MCF 10A (cell line): ENCODE results near the gene CD84. TPM values are rescaled to one million over a fixed set of nuclear protein-coding genes. Genes with fewer than 3 reads are reported as not detected.
"Not testable (repeated sequence)": the region's sequence is repeated elsewhere in the genome, so short reads cannot be mapped to it uniquely, and the experiment has no call there.

Experiments used
- BruUV-seq: library from RNA; stranded (reverse); fragments of 400-500 nt; replicated peaks from 2 replicates; lab custom pipeline; 2021; lab: Mats Ljungman, UMichigan
- CTCF ChIA-PET: fragments of 300-600 bp; sonication (Branson Sonifier 250); formaldehyde crosslinking; extraction: SDS; loops from one replicate; lab custom pipeline; 2021; ENCODE audit warnings: antibody characterized with exemption, inconsistent platforms; lab: Yijun Ruan, JAX
- POLR2A ChIA-PET: fragments of 300-600, 350-650 bp; sonication (Branson Sonifier 250); formaldehyde crosslinking; extraction: SDS; loops from one replicate; lab custom pipeline; 2020; ENCODE audit warnings: antibody characterized with exemption, inconsistent platforms; lab: Yijun Ruan, JAX
- DNase-seq: peaks from one replicate; pipeline ENCODE4 v3.0.0-alpha.2; 2018; ENCODE audit not compliant: unreplicated experiment
- H3K27ac Mint-ChIP-seq: one replicate; pipeline ENCODE4 v1.8.0; 2022; ENCODE audit warnings: mild to moderate bottlenecking, low read depth, mixed read lengths; ENCODE audit not compliant: unreplicated experiment
- H3K27me3 Mint-ChIP-seq: one replicate; pipeline ENCODE4 v1.8.0; 2022; ENCODE audit warnings: mixed read lengths; ENCODE audit not compliant: insufficient read depth, unreplicated experiment
- H3K36me3 Mint-ChIP-seq: one replicate; pipeline ENCODE4 v1.8.0; 2022; ENCODE audit warnings: mild to moderate bottlenecking, moderate library complexity, mixed read lengths; ENCODE audit not compliant: insufficient read depth, unreplicated experiment
- H3K4me1 Mint-ChIP-seq: one replicate; pipeline ENCODE4 v1.8.0; 2022; ENCODE audit warnings: mixed read lengths; ENCODE audit not compliant: insufficient read depth, unreplicated experiment
- H3K4me3 Mint-ChIP-seq: one replicate; pipeline ENCODE4 v1.8.0; 2022; ENCODE audit warnings: mild to moderate bottlenecking, moderate library complexity, mixed read lengths; ENCODE audit not compliant: unreplicated experiment
- H3K9me3 Mint-ChIP-seq: one replicate; pipeline ENCODE4 v1.8.0; 2022; ENCODE audit warnings: mixed read lengths; ENCODE audit not compliant: unreplicated experiment
- intact Hi-C: fragments of 100-400 bp; cut with micrococcal nuclease; formaldehyde crosslinking; loops from 2 replicates; pipeline ENCODE4 v1.14.1; 2022
- total RNA-seq: library from RNA; stranded (reverse); gene quantifications from 2 replicates; pipeline ENCODE4 v1.2.3, GENCODE V29; 2022
- TF ChIP-seq, protein P1 (sequence below): fragments of 200-600 bp; IDR thresholded peaks from one replicate; pipeline ENCODE4 v1.8.0; 2022; ENCODE audit warnings: antibody characterized with exemption, mild to moderate bottlenecking; ENCODE audit not compliant: unreplicated experiment

Gene CD84
- total RNA-seq, 1 experiment from 2014 or later = not detected

DNA sequence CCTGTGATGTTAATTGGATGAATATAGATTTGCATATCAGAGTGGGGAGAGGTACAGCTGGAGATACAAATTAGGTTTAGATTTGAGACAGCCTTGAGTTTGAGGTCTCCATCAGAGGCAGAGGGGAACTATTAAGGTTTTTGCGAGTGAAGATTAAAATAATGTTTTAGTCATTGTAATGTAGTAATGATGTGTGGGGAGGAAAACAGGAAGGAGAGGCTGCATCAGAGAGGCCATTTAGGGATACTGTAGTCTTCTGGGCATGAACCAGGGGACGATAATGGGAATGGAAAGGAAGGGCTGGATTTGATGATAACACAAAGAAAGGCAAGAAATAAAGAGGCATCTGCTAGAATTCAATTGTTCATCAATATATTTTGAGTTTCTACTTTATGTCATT is 9.5 kb downstream of the CD84 start:
- BruUV-seq = no TSS peak
- intact Hi-C loops = no loop called here
- peaks cover 42% of the 10 kb centered on the region for H3K27me3 Mint-ChIP-seq

DNA sequence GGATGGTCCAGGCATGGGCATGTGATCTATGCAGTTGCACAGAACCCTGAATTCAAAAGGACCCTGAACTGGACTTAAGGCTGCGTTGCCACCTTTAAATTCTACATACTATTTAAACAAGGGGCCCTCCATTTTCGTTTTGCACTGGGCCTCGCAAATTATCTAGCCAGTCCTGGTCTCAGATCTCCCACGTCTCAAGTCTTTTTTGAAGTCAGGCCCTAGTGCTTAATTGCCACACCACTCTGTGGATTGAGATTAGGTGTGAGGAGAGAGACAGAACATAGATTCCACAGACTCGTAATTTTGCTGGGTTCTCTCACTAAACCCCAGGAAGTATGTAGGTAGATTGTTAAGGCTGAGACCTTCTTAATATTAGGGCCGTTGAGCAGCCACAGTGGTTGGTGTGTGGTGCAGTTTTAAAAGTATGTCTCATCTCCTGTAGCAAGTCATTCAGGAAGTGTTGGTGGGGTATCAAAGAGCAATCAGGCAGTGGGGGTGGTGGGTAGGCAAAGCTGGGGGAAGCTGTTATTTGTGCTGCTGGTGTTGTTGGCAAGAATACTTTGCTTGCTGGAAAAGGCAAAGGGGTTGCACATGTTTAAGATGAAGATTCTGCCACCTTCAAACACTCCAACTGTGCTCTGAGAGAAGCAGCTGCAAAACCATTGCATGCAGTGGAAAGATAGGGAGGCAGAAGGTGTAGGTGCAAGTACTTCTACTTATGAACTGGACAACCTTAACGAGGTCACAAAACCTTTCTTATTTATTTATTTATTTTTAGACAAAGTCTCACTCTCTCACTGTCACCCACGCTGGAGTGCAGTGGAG is 11.2 kb downstream of the CD84 start:
- H3K4me1 Mint-ChIP-seq = no peaks in the 10 kb centered on the region
- H3K27me3 Mint-ChIP-seq = peaks cover 34% of the 10 kb centered on the region
- ChIA-PET CTCF (interaction anchor here (1.0 kb wide), 1 partner anchor 28 kb away, joined by 4 read pairs; no protein-coding TSS in a partner anchor), POLR2A (no interaction called here)
- no peaks in the 10 kb centered on the region for H3K36me3 Mint-ChIP-seq
- H3K9me3 Mint-ChIP-seq = no peaks in the 10 kb centered on the region
- TF ChIP-seq, protein P1, sequence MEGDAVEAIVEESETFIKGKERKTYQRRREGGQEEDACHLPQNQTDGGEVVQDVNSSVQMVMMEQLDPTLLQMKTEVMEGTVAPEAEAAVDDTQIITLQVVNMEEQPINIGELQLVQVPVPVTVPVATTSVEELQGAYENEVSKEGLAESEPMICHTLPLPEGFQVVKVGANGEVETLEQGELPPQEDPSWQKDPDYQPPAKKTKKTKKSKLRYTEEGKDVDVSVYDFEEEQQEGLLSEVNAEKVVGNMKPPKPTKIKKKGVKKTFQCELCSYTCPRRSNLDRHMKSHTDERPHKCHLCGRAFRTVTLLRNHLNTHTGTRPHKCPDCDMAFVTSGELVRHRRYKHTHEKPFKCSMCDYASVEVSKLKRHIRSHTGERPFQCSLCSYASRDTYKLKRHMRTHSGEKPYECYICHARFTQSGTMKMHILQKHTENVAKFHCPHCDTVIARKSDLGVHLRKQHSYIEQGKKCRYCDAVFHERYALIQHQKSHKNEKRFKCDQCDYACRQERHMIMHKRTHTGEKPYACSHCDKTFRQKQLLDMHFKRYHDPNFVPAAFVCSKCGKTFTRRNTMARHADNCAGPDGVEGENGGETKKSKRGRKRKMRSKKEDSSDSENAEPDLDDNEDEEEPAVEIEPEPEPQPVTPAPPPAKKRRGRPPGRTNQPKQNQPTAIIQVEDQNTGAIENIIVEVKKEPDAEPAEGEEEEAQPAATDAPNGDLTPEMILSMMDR = no peak
- H3K27ac Mint-ChIP-seq = no peak overlapping the region
- no TSS peak for BruUV-seq
- DNase-seq = no peak
- intact Hi-C loops = no loop called here
- H3K4me3 Mint-ChIP-seq = no peak overlapping the region

More for the DNA sequence above, 9.5 kb downstream of the CD84 start:
- ChIA-PET CTCF (no interaction called here), POLR2A (interaction anchor here (0.7 kb wide), 1 partner anchor 1417 kb away, joined by 3 read pairs; no protein-coding TSS in a partner anchor)
- no peaks in the 10 kb centered on the region for H3K36me3 Mint-ChIP-seq
- no peaks in the 10 kb centered on the region for H3K9me3 Mint-ChIP-seq
- no peaks in the 10 kb centered on the region for H3K4me1 Mint-ChIP-seq
- H3K4me3 Mint-ChIP-seq = no peak overlapping the region
- DNase-seq = no peak
- no peak overlapping the region for H3K27ac Mint-ChIP-seq
- TF ChIP-seq, protein P1 = no peak

DNA sequence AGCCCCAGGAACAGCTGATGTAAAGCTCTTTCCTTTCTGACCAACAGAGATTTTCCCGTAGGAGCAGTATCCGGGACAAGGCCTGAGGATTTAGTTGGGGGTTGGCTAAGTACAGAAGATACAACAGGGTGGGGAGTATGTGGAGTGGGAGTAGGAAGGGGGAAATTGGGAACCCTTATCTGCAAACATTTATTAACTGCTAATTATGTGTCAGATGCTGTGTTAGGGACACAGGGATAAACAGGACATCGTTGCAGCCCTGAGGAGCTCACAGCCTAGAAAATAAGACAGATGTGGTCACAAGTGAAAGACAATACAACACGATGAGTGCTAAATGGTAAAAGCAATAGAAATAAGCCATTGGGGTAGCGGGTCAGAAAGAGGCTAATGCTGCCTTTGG is 12.0 kb downstream of the CD84 start:
- ChIA-PET POLR2A (no interaction called here), CTCF (interaction anchor here (0.6 to 1.0 kb wide), 2 partner anchors 20 to 27 kb away, joined by 3 to 4 read pairs; no protein-coding TSS in a partner anchor)
- H3K27ac Mint-ChIP-seq = no peak overlapping the region
- intact Hi-C loops = no loop called here
- no peaks in the 10 kb centered on the region for H3K9me3 Mint-ChIP-seq
- H3K4me1 Mint-ChIP-seq = no peaks in the 10 kb centered on the region
- no peaks in the 10 kb centered on the region for H3K36me3 Mint-ChIP-seq
- no peak for DNase-seq
- H3K4me3 Mint-ChIP-seq = no peak overlapping the region
- H3K27me3 Mint-ChIP-seq = peaks cover 36% of the 10 kb centered on the region
- TF ChIP-seq, protein P1 = no peak
- no TSS peak for BruUV-seq

DNA sequence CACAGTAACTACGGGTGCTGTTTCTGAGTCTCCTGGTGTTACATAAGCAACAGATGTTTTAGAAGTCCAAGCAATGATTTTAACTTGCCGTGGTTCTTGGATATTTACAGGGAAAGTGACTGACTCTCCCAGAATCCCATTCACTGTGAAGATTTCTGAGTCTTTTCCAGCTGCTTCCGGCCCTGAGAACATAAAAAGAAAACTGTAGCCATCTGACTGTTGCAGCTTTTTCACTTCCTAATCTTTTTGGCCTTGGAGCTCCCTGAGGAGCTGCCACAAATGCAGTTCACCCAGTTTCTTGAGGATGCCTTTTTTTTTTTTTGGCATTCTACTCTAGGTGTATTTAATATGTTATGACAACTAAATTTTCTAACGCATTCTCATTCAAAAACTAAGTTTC is 13.7 kb downstream of the CD84 start:
- CTCF ChIA-PET = interaction anchor here (0.6 to 1.4 kb wide), 3 partner anchors 19 to 105 kb away, joined by 3 read pairs; no protein-coding TSS in a partner anchor
- Mint-ChIP-seq H3K4me3 (no peak overlapping the region), H3K36me3 (no peaks in the 10 kb centered on the region), H3K27ac (no peak overlapping the region), H3K9me3 (peaks cover 3% of the 10 kb centered on the region), H3K4me1 (no peaks in the 10 kb centered on the region), H3K27me3 (peaks cover 41% of the 10 kb centered on the region)
- POLR2A ChIA-PET = no interaction called here
- intact Hi-C loops = no loop called here
- TF ChIP-seq, protein P1 = no peak
- DNase-seq = no peak
- BruUV-seq = no TSS peak

DNA sequence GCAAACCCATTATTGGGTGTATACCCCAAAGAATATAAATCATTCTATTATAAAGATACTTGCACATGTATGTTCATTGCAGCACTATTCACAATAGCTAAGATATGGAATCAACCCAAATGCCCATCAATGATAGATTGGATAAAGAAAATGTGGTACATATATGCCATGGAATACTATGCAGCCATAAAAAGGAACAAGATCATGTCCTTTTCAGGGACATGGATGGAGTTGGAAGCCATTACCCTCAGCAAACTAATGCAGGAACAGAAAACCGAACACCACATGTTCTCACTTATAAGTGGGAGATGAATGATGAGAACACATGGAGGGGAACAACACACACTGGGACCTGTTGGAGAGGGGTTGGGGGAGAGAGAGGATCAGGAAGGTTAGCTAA is 16.1 kb downstream of the CD84 start:
- CTCF ChIA-PET = interaction anchor here (0.5 to 1.6 kb wide), 3 partner anchors 11 to 134 kb away, joined by 4 to 5 read pairs (median 4); no protein-coding TSS in a partner anchor
- Mint-ChIP-seq H3K9me3 (peaks cover 16% of the 10 kb centered on the region), H3K27me3 (peaks cover 52% of the 10 kb centered on the region)
- H3K27ac Mint-ChIP-seq, intact Hi-C loops, POLR2A ChIA-PET, H3K36me3 Mint-ChIP-seq, H3K4me1 Mint-ChIP-seq, H3K4me3 Mint-ChIP-seq, DNase-seq, BruUV-seq: not testable (repeated sequence)

DNA sequence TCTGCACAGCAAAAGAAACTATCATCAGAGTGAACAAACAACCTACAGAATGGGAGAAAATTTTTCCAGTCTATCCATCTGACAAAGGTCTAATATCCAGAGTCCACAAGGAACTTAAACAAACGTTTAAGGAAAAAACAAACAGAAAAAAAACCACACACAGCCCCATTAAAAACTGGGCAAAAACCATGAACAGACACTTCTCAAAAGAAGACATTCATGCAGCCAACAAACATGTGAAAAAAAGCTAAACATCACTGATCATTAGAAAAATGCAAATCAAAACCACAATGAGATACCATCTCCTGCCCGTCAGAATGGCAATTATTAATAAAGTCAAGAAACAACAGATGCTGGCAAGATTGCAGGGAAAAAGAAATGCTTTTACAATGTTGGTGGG is 16.6 kb downstream of the CD84 start:
- POLR2A ChIA-PET, intact Hi-C loops: not testable (repeated sequence)
- peaks cover 54% of the 10 kb centered on the region for H3K27me3 Mint-ChIP-seq

More for the DNA sequence above, 16.6 kb downstream of the CD84 start:
- CTCF ChIA-PET = interaction anchor here (0.7 to 1.6 kb wide), 4 partner anchors 12 to 134 kb away, joined by 3 to 5 read pairs (median 4); no protein-coding TSS in a partner anchor
- not testable (repeated sequence) for H3K4me3 Mint-ChIP-seq, H3K4me1 Mint-ChIP-seq, BruUV-seq, H3K36me3 Mint-ChIP-seq, DNase-seq, H3K27ac Mint-ChIP-seq
- H3K9me3 Mint-ChIP-seq = peaks cover 16% of the 10 kb centered on the region
